ENCODE data around the gene HS3ST5. TPM values are rescaled to one million over a fixed set of nuclear protein-coding genes. Genes with fewer than 3 reads are reported as not detected.
"Not testable (repeated sequence)": the region's sequence is repeated elsewhere in the genome, so short reads cannot be mapped to it uniquely, and the experiment has no call there.

HS3ST5 gene
- total RNA-seq, 1 experiment from 2014 or later, result 0.09 TPM

GRCh38 chr6:114153448-114153847, 189.4 kb downstream of the HS3ST5 start:
- no peak for DNase-seq
- TF ChIP-seq EZH2 (IDR thresholded peaks at IDR 0.05; ENCODE audit: low read depth) (no peak), CTCF (conservative IDR thresholded peaks at IDR 0.05) (no peak)
- Histone ChIP-seq H2AFZ (no peak overlapping the region), H4K20me1 (ENCODE audit: insufficient read depth) (no peaks in the 10 kb centered on the region), H3F3A (ENCODE audit: insufficient read depth, low read depth) (no peaks in the 10 kb centered on the region), H3K4me3 (no peak overlapping the region), H3K27me3 (ENCODE audit: insufficient read depth, low read depth) (no peaks in the 10 kb centered on the region), H3K36me3 (ENCODE audit: low read depth) (no peaks in the 10 kb centered on the region), H3K9me3 (ENCODE audit: insufficient read depth, low read depth) (no peaks in the 10 kb centered on the region), H3K9me2 (ENCODE audit: insufficient read depth) (no peaks in the 10 kb centered on the region), H3K79me2 (ENCODE audit: low read depth) (no peaks in the 10 kb centered on the region), H3K4me1 (replicated peaks; ENCODE audit: insufficient read depth) (no peaks in the 10 kb centered on the region), H3K27ac (no peak overlapping the region), H3K4me2 (no peak overlapping the region)
- CTCF ChIA-PET, result no interaction called here
- BruUV-seq (replicated peaks), result no TSS peak
- intact Hi-C loops (cut with micrococcal nuclease; ENCODE audit: unreplicated experiment), result no loop called here
- POLR2A ChIA-PET (ENCODE audit: unreplicated experiment), result no interaction called here

GRCh38 chr6:114151064-114151690, 191.6 kb downstream of the HS3ST5 start:
- POLR2A ChIA-PET (ENCODE audit: unreplicated experiment), result interaction anchor here (0.6 kb wide), 1 partner anchor 9 kb away, joined by 5 read pairs; no protein-coding TSS in a partner anchor
- Histone ChIP-seq H3K9me2 (ENCODE audit: insufficient read depth) (no peaks in the 10 kb centered on the region), H3K4me1 (replicated peaks; ENCODE audit: insufficient read depth) (no peaks in the 10 kb centered on the region), H4K20me1 (ENCODE audit: insufficient read depth) (no peaks in the 10 kb centered on the region), H3K27me3 (ENCODE audit: insufficient read depth, low read depth) (no peaks in the 10 kb centered on the region), H3K79me2 (ENCODE audit: low read depth) (no peaks in the 10 kb centered on the region), H3K9me3 (ENCODE audit: insufficient read depth, low read depth) (no peaks in the 10 kb centered on the region), H3K36me3 (ENCODE audit: low read depth) (no peaks in the 10 kb centered on the region), H3K27ac (no peak overlapping the region), H2AFZ (no peak overlapping the region), H3F3A (ENCODE audit: insufficient read depth, low read depth) (no peaks in the 10 kb centered on the region), H3K4me2 (no peak overlapping the region), H3K4me3 (no peak overlapping the region)
- no peak for TF ChIP-seq CTCF (conservative IDR thresholded peaks at IDR 0.05)
- TF ChIP-seq EZH2 (IDR thresholded peaks at IDR 0.05; ENCODE audit: low read depth), result no peak
- intact Hi-C loops (cut with micrococcal nuclease; ENCODE audit: unreplicated experiment), result no loop called here
- BruUV-seq (replicated peaks), result no TSS peak
- no peak for DNase-seq
- CTCF ChIA-PET, result no interaction called here

GRCh38 chr6:114149182-114149581, 193.6 kb downstream of the HS3ST5 start:
- DNase-seq; H3K9me2 ChIP-seq (ENCODE audit: insufficient read depth); H3K9me3 ChIP-seq (ENCODE audit: insufficient read depth, low read depth); intact Hi-C loops (cut with micrococcal nuclease; ENCODE audit: unreplicated experiment); H3K4me3 ChIP-seq; H4K20me1 ChIP-seq (ENCODE audit: insufficient read depth); H3F3A ChIP-seq (ENCODE audit: insufficient read depth, low read depth); H3K4me1 ChIP-seq (replicated peaks; ENCODE audit: insufficient read depth); H2AFZ ChIP-seq; H3K27me3 ChIP-seq (ENCODE audit: insufficient read depth, low read depth); H3K79me2 ChIP-seq (ENCODE audit: low read depth); H3K27ac ChIP-seq; H3K4me2 ChIP-seq; BruUV-seq (replicated peaks); H3K36me3 ChIP-seq (ENCODE audit: low read depth); POLR2A ChIA-PET (ENCODE audit: unreplicated experiment): not testable (repeated sequence)
- CTCF ChIA-PET, result interaction anchor here (0.6 kb wide), 1 partner anchor 420 kb away, joined by 5 read pairs; no protein-coding TSS in a partner anchor

Measured in PC-9 (cell line).